LNCaP clone FGC (cell line): Measurements from ENCODE around the gene LCE6A.

Experiments used
- DNase-seq: peaks from one replicate; pipeline ENCODE4 v3.0.0-alpha.2; 2011; ENCODE audit warnings: low read depth
- H3K4me3 ChIP-seq: 2 replicates; pipeline ENCODE4 v1.5.1; 2011; ENCODE audit warnings: mild to moderate bottlenecking, low read depth, low read length, control low read depth
- CTCF ChIP-seq: IDR thresholded peaks from 2 replicates; pipeline ENCODE4 v1.5.1; 2012; ENCODE audit warnings: mild to moderate bottlenecking; ENCODE audit not compliant: control insufficient read depth, insufficient read depth; ENCODE audit errors: extremely low read depth

LCE6A gene

DNA sequence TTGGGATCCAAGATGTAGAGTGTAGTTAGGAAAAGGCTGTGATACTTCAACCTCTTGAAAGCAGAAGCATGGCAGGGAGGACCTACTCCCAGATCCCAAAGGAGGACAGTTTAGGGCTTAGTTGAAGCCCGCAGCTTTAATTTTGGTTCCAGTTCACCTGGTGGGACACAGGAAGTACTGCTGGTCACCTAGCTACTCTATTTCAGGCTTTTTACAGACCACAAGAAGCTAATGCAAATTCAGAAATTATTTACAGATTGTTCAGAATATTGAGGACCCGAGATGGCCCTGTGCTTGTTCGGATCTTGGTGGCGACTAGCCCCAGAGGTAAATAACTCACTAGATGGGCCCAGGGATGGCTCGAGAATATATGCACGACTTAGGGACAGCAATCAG, 29.1 kb downstream of the LCE6A start:
- no peak for DNase-seq
- TF ChIP-seq CTCF, result no peak
- H3K4me3 ChIP-seq, result no peak overlapping the region

DNA sequence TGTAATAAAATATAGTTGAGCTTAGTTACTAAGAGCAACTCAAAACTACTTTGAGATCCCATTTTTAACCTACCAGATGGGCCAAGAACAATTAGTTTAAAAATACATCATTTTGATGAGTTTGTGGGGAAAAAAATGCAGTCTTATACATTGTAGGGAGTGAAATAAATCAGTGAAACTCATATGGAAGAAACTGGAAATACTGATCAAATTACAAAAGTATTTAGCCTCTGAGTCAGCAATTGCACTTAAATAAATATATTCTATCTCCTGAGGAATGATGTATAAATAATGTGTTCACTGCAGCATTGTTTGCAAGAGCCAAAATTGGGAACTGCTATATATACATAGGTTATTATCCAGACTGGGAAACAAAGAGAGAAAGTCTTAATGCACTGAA, 30.8 kb downstream of the LCE6A start:
- TF ChIP-seq CTCF, result no peak
- no peak for DNase-seq
- no peak overlapping the region for H3K4me3 ChIP-seq

DNA sequence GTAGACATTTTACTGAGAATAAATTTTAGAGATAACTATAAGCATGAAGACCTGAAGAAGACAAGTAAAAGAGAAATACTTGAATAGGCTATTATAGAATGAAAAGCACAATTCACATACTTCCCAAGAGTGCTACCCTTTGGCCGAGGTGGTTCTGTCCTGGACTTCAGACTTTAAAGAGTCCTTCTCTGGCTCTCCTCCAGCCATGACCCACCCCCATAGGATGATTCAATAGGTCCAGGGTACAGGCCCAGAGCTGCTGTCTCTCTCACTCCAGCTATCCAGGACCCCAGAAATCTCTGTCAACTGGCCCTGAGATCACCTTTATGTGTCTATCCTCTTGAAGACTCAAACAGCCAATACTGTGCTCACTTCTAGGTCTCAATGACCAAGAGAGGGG, 34.2 kb downstream of the LCE6A start:
- no peak for TF ChIP-seq CTCF

GRCh38 chr1:152878042-152878441, 35.4 kb downstream of the LCE6A start, which contains the start of gene SMCP:
Gene SMCP (plus strand): TSS chr1:152878322. CDS start chr1:152884423, 6,101 bp downstream.
- no peak for TF ChIP-seq CTCF
- DNase-seq, result no peak

More for the DNA sequence above, 34.2 kb downstream of the LCE6A start:
- H3K4me3 ChIP-seq, result no peak overlapping the region
- no peak for DNase-seq

GRCh38 chr1:152879559-152880198, 37.0 kb downstream of the LCE6A start:
- DNase-seq, result no peak
- no peak for TF ChIP-seq CTCF
- H3K4me3 ChIP-seq, result no peak overlapping the region

More at GRCh38 chr1:152878042-152878441, 35.4 kb downstream of the LCE6A start, which contains the start of gene SMCP:
- no peak within 1 kb of the TSS for H3K4me3 ChIP-seq

DNA sequence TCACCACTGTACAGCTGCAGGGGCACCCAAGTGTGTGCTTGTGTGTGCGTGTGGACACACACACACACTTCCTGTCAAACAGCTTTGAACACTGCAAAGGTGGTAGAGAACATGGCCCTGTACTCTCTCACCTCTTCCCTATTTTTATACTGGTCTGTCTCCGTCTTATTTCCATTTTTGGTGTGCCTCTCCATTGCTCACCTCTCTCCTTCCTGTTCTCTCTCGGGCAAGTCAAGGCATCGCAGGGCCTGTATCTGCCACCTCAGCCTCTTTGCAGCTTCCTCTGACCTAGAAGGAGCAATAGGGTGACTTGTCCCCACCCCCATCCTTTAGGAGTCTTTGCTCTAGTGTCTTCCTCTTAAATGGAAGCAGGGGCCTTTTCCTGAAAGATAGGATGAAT, 37.7 kb downstream of the LCE6A start:
- no peak for DNase-seq
- H3K4me3 ChIP-seq, result no peak overlapping the region
- TF ChIP-seq CTCF, result no peak

GRCh38 chr1:152880907-152881306, 38.3 kb downstream of the LCE6A start:
- no peak overlapping the region for H3K4me3 ChIP-seq
- no peak for TF ChIP-seq CTCF
- DNase-seq, result no peak
